Measurements from ENCODE around the gene SLIT3. TPM values are rescaled to one million over a fixed set of nuclear protein-coding genes. Genes with fewer than 3 reads are reported as not detected.

SLIT3 gene
- total and polyA plus RNA-seq, 2 donors, result 64.7 to 109 TPM

GRCh38 chr5:169098331-169099121 lies 202.4 kb downstream of the SLIT3 start:
- H3K4me1 ChIP-seq (ENCODE audit: insufficient read depth), result no peaks in the 10 kb centered on the region
- 90% methylated on average over 12 of the region's 12 CpGs for WGBS
- H3K27ac ChIP-seq (ENCODE audit: low read depth), result no peak overlapping the region

GRCh38 chr5:169097374-169098326 lies 203.3 kb downstream of the SLIT3 start:
- H3K4me3 ChIP-seq (ENCODE audit: low read depth, low read length), result no peak overlapping the region
- no peak overlapping the region for H3K27ac ChIP-seq (ENCODE audit: low read depth)
- no peak for DNase-seq (ENCODE audit: extremely low spot score)

More at GRCh38 chr5:169098331-169099121, 202.4 kb downstream of the SLIT3 start:
- Histone ChIP-seq H3K36me3 (ENCODE audit: insufficient read depth) (no peaks in the 10 kb centered on the region), H3K4me3 (ENCODE audit: low read depth, low read length) (no peak overlapping the region)
- no peak for DNase-seq (ENCODE audit: extremely low spot score)

GRCh38 chr5:169095976-169096375 lies 205.0 kb downstream of the SLIT3 start:
- H3K4me3 ChIP-seq (ENCODE audit: low read depth, low read length), result no peak overlapping the region
- DNase-seq (ENCODE audit: extremely low spot score), result no peak
- no peak overlapping the region for H3K27ac ChIP-seq (ENCODE audit: low read depth)
- no peaks in the 10 kb centered on the region for H3K4me1 ChIP-seq (ENCODE audit: insufficient read depth)
- H3K36me3 ChIP-seq (ENCODE audit: insufficient read depth), result no peaks in the 10 kb centered on the region
- WGBS, result 87% methylated on average over 1 of the region's 1 CpG

More at GRCh38 chr5:169097374-169098326, 203.3 kb downstream of the SLIT3 start:
- 45% methylated on average over 10 of the region's 10 CpGs for WGBS
- no peaks in the 10 kb centered on the region for H3K36me3 ChIP-seq (ENCODE audit: insufficient read depth)
- H3K4me1 ChIP-seq (ENCODE audit: insufficient read depth), result no peaks in the 10 kb centered on the region

DNA sequence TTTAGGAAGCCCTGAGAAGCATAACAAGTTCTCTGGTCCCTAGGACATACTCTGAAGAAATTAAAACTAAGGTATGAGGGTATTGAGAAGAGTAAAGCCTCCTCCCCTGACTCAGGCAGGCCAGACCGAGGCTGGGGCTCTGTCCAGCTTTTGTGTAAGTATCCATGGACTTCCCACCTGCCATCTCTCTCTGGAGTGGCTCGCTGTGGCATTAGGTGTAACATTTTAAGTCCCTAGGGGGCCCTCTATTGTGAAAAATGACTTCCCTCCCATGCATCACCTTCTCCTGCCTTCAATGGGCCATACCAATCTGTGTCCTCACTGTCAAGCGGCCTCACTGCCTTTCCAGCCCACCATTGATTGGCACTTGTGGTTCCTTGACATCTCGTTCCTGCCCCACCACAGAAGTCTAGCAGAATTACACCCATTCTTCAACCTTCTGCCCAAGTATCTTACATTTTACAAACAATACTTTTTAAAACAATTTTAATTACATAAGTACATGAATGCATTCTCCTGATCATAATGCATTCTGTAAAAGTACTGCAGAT lies 205.5 kb downstream of the SLIT3 start:
- no peaks in the 10 kb centered on the region for H3K36me3 ChIP-seq (ENCODE audit: insufficient read depth)
- H3K4me3 ChIP-seq (ENCODE audit: low read depth, low read length), result no peak overlapping the region
- no peak for DNase-seq (ENCODE audit: extremely low spot score)
- no peaks in the 10 kb centered on the region for H3K4me1 ChIP-seq (ENCODE audit: insufficient read depth)
- WGBS, result 91% methylated on average over 4 of the region's 4 CpGs
- H3K27ac ChIP-seq (ENCODE audit: low read depth), result peak overlapping the region; percentile 2

- no peak for DNase-seq (ENCODE audit: extremely low spot score)
- Histone ChIP-seq H3K27ac (ENCODE audit: low read depth) (no peak overlapping the region), H3K36me3 (ENCODE audit: insufficient read depth) (no peaks in the 10 kb centered on the region), H3K4me3 (ENCODE audit: low read depth, low read length) (no peak overlapping the region), H3K4me1 (ENCODE audit: insufficient read depth) (no peaks in the 10 kb centered on the region)
- WGBS, result 57% methylated on average over 7 of the region's 7 CpGs
Observed at GRCh38 chr5:169094586-169095409, 206.1 kb downstream of the SLIT3 start.

GRCh38 chr5:169091396-169091980 lies 209.5 kb downstream of the SLIT3 start:
- 95% methylated on average over 9 of the region's 9 CpGs for WGBS
- H3K4me1 ChIP-seq (ENCODE audit: insufficient read depth), result no peaks in the 10 kb centered on the region
- no peaks in the 10 kb centered on the region for H3K36me3 ChIP-seq (ENCODE audit: insufficient read depth)
- no peak overlapping the region for H3K27ac ChIP-seq (ENCODE audit: low read depth)
- no peak overlapping the region for H3K4me3 ChIP-seq (ENCODE audit: low read depth, low read length)
- no peak for DNase-seq (ENCODE audit: extremely low spot score)

- DNase-seq (ENCODE audit: extremely low spot score), result no peak
- WGBS, result 86% methylated on average over 3 of the region's 3 CpGs
- H3K36me3 ChIP-seq (ENCODE audit: insufficient read depth), result no peaks in the 10 kb centered on the region
- H3K4me1 ChIP-seq (ENCODE audit: insufficient read depth), result no peaks in the 10 kb centered on the region
- no peak overlapping the region for H3K27ac ChIP-seq (ENCODE audit: low read depth)
- no peak overlapping the region for H3K4me3 ChIP-seq (ENCODE audit: low read depth, low read length)
Observed at GRCh38 chr5:169089343-169089742, 211.6 kb downstream of the SLIT3 start.

GRCh38 chr5:169088028-169088725 lies 212.8 kb downstream of the SLIT3 start:
- WGBS, result 86% methylated on average over 11 of the region's 11 CpGs
- Histone ChIP-seq H3K36me3 (ENCODE audit: insufficient read depth) (no peaks in the 10 kb centered on the region), H3K4me1 (ENCODE audit: insufficient read depth) (no peaks in the 10 kb centered on the region), H3K27ac (ENCODE audit: low read depth) (no peak overlapping the region), H3K4me3 (ENCODE audit: low read depth, low read length) (no peak overlapping the region)
- DNase-seq (ENCODE audit: extremely low spot score), result no peak

DNA sequence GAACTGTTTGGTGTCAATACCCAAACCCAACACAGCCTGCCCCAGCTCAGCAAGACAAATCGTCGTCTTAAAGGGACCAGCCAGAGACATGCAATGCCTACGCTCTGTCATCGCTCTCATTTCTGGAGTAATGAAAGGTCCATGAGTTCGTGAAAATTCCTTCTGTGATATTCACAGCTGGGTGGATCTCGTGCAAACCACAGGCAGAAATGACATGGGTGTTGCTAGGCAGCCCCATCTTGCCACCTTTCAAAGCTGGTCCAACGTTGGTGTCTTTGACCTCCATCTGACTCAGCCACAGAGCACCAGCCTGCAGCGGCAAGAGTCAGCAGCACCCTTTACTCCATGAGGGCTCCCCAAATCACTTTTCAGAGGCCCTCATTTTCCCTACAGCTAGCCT lies 215.3 kb downstream of the SLIT3 start:
- 89% methylated on average over 8 of the region's 8 CpGs for WGBS
- H3K4me3 ChIP-seq (ENCODE audit: low read depth, low read length), result no peak overlapping the region
- H3K27ac ChIP-seq (ENCODE audit: low read depth), result no peak overlapping the region
- no peaks in the 10 kb centered on the region for H3K36me3 ChIP-seq (ENCODE audit: insufficient read depth)
- no peak for DNase-seq (ENCODE audit: extremely low spot score)
- H3K4me1 ChIP-seq (ENCODE audit: insufficient read depth), result no peaks in the 10 kb centered on the region

DNA sequence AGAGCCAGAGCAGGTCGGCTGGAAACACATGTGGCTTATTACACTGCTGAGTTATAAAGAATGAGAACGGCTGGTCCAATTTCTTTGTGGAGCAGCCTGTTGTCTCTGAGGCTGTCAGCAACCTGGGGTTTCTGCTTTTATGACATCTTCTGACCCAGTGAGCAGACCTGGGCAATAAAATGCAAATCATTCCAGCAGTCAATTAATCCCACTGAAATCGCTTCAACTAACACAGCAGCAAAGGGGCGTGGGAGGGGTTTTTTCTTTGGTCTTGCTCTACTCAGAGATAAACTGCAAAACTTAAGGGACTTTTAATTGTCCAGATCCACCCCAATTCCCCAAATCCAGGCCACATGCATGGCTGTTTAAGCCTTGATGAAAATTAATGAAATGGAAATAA lies 215.7 kb downstream of the SLIT3 start:
- DNase-seq (ENCODE audit: extremely low spot score), result no peak
- no peak overlapping the region for H3K4me3 ChIP-seq (ENCODE audit: low read depth, low read length)
- H3K36me3 ChIP-seq (ENCODE audit: insufficient read depth), result no peaks in the 10 kb centered on the region
- WGBS, result 84% methylated on average over 4 of the region's 4 CpGs
- no peak overlapping the region for H3K27ac ChIP-seq (ENCODE audit: low read depth)
- no peaks in the 10 kb centered on the region for H3K4me1 ChIP-seq (ENCODE audit: insufficient read depth)

DNA sequence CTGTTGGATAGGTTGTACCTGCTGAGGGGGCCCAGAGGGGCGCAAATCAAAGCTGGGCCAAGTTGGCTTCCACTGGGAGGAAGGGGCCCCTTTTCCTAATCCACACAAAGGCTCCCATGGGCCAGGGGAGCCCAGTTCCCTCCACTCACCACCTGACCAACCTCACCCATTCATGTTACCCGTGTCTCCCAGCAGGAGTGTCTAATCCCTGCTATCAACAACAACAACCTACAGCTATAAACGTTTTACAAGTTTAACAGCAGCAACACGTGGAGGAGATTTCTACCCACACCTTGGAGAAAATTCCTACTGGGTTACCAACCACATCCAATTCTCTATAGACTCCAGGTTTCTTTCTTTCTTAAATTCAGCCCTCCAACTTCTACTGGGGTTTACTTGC lies 216.2 kb downstream of the SLIT3 start:
- Histone ChIP-seq H3K27ac (ENCODE audit: low read depth) (no peak overlapping the region), H3K36me3 (ENCODE audit: insufficient read depth) (no peaks in the 10 kb centered on the region), H3K4me3 (ENCODE audit: low read depth, low read length) (no peak overlapping the region), H3K4me1 (ENCODE audit: insufficient read depth) (no peaks in the 10 kb centered on the region)
- 74% methylated on average over 4 of the region's 4 CpGs for WGBS
- no peak for DNase-seq (ENCODE audit: extremely low spot score)

DNA sequence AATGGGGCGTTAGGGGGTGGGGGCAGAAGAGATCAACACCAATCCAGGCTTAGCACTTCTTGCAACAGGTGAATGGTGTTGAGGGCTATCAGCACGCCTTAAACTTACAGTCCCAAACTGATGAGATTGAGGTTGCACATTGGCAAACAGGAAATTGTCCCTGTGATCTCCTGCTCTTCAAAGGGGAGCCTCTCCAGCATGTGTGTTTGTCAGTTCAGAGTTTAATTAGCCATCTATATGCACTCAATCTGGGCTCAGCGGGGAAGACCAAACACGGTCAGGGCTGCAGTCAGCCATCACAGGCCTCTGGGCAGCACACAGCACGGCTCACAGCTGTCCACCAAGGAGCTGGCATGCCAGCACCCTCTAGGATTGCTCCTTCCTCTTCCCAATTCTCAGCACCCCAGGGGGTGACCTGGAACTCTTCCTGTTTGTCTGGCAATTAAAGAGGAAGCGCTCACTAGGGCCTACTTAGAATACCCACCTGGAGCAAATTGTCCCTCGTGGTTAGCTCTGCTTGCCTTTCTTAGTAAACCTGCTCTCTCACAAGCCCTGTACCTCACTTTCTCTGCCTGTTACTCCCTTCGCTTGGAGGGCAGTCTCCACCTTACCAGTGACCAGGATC lies 217.4 kb downstream of the SLIT3 start:
- WGBS, result 89% methylated on average over 8 of the region's 8 CpGs
- no peak overlapping the region for H3K27ac ChIP-seq (ENCODE audit: low read depth)
- no peaks in the 10 kb centered on the region for H3K36me3 ChIP-seq (ENCODE audit: insufficient read depth)
- DNase-seq (ENCODE audit: extremely low spot score), result no peak
- no peaks in the 10 kb centered on the region for H3K4me1 ChIP-seq (ENCODE audit: insufficient read depth)
- H3K4me3 ChIP-seq (ENCODE audit: low read depth, low read length), result no peak overlapping the region

Measured in urinary bladder (tissue), 4 donors.